HG03469 (cell line): Measurements from ENCODE around the gene MTHFD2L.

ENCODE experiments used
- ATAC-seq: cut with Tn5 transposase; IDR thresholded peaks from one replicate; pipeline ENCODE4 v1.9.1; 2021; ENCODE audit warnings: mild to moderate bottlenecking, moderate library complexity, moderate number of reproducible peaks; ENCODE audit not compliant: unreplicated experiment

Gene MTHFD2L

GRCh38 chr4:74235135-74235534, 77.2 kb downstream of the MTHFD2L start:
- peak; percentile 85 for ATAC-seq

- no peak for ATAC-seq
These were observed 79.6 kb downstream of the MTHFD2L start for GRCh38 chr4:74237425-74237966.

GRCh38 chr4:74244049-74244448, 86.1 kb downstream of the MTHFD2L start:
- ATAC-seq: no peak

GRCh38 chr4:74252933-74253332, 95.0 kb downstream of the MTHFD2L start:
- no peak for ATAC-seq

- ATAC-seq: no peak
These were observed 96.5 kb downstream of the MTHFD2L start for GRCh38 chr4:74254386-74254785.

- no peak for ATAC-seq
These were observed 97.2 kb downstream of the MTHFD2L start for GRCh38 chr4:74255096-74255495.

- no peak for ATAC-seq
These were observed 101.0 kb downstream of the MTHFD2L start for GRCh38 chr4:74258963-74259362.

GRCh38 chr4:74260036-74260435, 102.1 kb downstream of the MTHFD2L start:
- no peak for ATAC-seq

- no peak for ATAC-seq
These were observed 104.6 kb downstream of the MTHFD2L start for GRCh38 chr4:74262522-74262921.

GRCh38 chr4:74263551-74263950, 105.6 kb downstream of the MTHFD2L start:
- no peak for ATAC-seq

GRCh38 chr4:74266081-74266480, 108.2 kb downstream of the MTHFD2L start:
- no peak for ATAC-seq

GRCh38 chr4:74267998-74268606, 110.2 kb downstream of the MTHFD2L start:
- ATAC-seq: no peak

- ATAC-seq: no peak
These were observed 110.7 kb downstream of the MTHFD2L start for GRCh38 chr4:74268643-74269042.

GRCh38 chr4:74278490-74278889, 120.6 kb downstream of the MTHFD2L start:
- no peak for ATAC-seq

- ATAC-seq: no peak
These were observed 121.8 kb downstream of the MTHFD2L start for GRCh38 chr4:74279716-74280115.

- no peak for ATAC-seq
These were observed 125.0 kb downstream of the MTHFD2L start for GRCh38 chr4:74282926-74283325.

GRCh38 chr4:74283614-74284013, 125.7 kb downstream of the MTHFD2L start:
- ATAC-seq: no peak

GRCh38 chr4:74284053-74284452, 126.1 kb downstream of the MTHFD2L start:
- no peak for ATAC-seq

GRCh38 chr4:74287164-74287563, 129.2 kb downstream of the MTHFD2L start:
- no peak for ATAC-seq

GRCh38 chr4:74287791-74288190, 129.9 kb downstream of the MTHFD2L start:
- no peak for ATAC-seq

GRCh38 chr4:74291471-74291870, 133.6 kb downstream of the MTHFD2L start:
- ATAC-seq: no peak

- no peak for ATAC-seq
These were observed 134.4 kb downstream of the MTHFD2L start for GRCh38 chr4:74292111-74292870.
